Measurements from ENCODE around the gene PTPRG. TPM values are rescaled to one million over a fixed set of nuclear protein-coding genes. Genes with fewer than 3 reads are reported as not detected.
A peak's percentile ranks its signal among the peaks of the same experiment; 100 is the strongest.

Gene PTPRG
- total RNA-seq, 1 experiment from 2014 or later: 69.3 TPM

DNA sequence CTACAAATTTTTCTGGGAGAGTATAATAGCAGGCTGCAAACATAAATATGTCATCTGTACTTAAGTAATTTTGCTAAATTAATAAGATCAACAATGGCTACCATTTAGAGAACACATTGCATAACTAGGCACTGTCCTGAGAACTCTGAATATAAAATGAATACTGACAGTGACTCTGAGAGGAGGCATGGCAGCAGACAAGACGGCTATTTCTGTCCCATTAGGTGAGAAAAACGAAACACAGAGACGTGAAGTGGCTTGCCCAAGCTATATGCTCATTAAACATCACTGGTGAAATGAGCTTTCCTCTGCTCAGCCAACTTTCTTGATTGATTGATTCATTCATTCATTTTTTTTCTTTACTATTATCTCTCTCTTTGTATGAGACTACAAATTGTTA, 384.3 kb downstream of the PTPRG start:
- Histone ChIP-seq H3K14ac (ENCODE audit: insufficient read depth, low read length) (no peak overlapping the region), H2BK5ac (ENCODE audit: insufficient read length, low read length) (no peak overlapping the region), H4K8ac (replicated peaks; ENCODE audit: insufficient read length, low read depth, low read length) (no peak overlapping the region), H3K23ac (ENCODE audit: insufficient read length, low read depth, low read length) (no peak overlapping the region), H3K79me2 (ENCODE audit: insufficient read depth, low read length) (peaks cover 4% of the 10 kb centered on the region; the same call in 1 of the 2 replicates), H3K4ac (ENCODE audit: low read depth, low read length) (no peak overlapping the region), H4K5ac (ENCODE audit: insufficient read length, low read depth, low read length) (no peak overlapping the region), H3K56ac (ENCODE audit: insufficient read length, low read depth, low read length) (no peak overlapping the region), H2AK5ac (ENCODE audit: insufficient read length, low read length) (no peak overlapping the region), H3K9ac (ENCODE audit: extremely low read depth, insufficient read length, low read length) (no peak overlapping the region), H4K91ac (ENCODE audit: insufficient read length, low read depth, low read length) (no peak overlapping the region), H3K4me1 (ENCODE audit: insufficient read depth, low read length) (peaks cover 26% of the 10 kb centered on the region; the same call in 1 of the 2 replicates), H2AFZ (ENCODE audit: low read length) (no peak overlapping the region), H3K23me2 (ENCODE audit: insufficient read length, low read depth, low read length, poor library complexity, severe bottlenecking) (no peaks in the 10 kb centered on the region), H3K9me3 (ENCODE audit: control insufficient read depth, low read depth, low read length) (no peaks in the 10 kb centered on the region), H4K20me1 (ENCODE audit: control insufficient read depth, insufficient read depth, insufficient read length) (no peaks in the 10 kb centered on the region), H2BK120ac (ENCODE audit: low read depth, low read length, poor library complexity, severe bottlenecking) (no peak overlapping the region), H3T11ph (ENCODE audit: low read length) (no peak overlapping the region), H2BK20ac (ENCODE audit: low read depth, low read length, poor library complexity, severe bottlenecking) (no peak overlapping the region), H3K4me2 (ENCODE audit: insufficient read depth, insufficient read length, low read length) (no peak overlapping the region), H3K27ac (ENCODE audit: insufficient read length, low read depth, low read length) (no peak overlapping the region), H2BK12ac (ENCODE audit: insufficient read length, low read depth, low read length) (no peak overlapping the region), H3K79me1 (ENCODE audit: insufficient read depth, low read depth, low read length, poor library complexity, severe bottlenecking) (no peaks in the 10 kb centered on the region), H3K27me3 (ENCODE audit: insufficient read depth, low read length) (no peaks in the 10 kb centered on the region), H2BK15ac (ENCODE audit: low read depth, low read length) (no peak overlapping the region), H3K18ac (ENCODE audit: insufficient read length, low read depth, low read length) (no peak overlapping the region)
- WGBS (ENCODE audit: extremely low coverage, insufficient read length, low lambda C conversion rate): no CpG with 5 or more reads among the region's 3 CpGs
- TF ChIP-seq, protein P1, sequence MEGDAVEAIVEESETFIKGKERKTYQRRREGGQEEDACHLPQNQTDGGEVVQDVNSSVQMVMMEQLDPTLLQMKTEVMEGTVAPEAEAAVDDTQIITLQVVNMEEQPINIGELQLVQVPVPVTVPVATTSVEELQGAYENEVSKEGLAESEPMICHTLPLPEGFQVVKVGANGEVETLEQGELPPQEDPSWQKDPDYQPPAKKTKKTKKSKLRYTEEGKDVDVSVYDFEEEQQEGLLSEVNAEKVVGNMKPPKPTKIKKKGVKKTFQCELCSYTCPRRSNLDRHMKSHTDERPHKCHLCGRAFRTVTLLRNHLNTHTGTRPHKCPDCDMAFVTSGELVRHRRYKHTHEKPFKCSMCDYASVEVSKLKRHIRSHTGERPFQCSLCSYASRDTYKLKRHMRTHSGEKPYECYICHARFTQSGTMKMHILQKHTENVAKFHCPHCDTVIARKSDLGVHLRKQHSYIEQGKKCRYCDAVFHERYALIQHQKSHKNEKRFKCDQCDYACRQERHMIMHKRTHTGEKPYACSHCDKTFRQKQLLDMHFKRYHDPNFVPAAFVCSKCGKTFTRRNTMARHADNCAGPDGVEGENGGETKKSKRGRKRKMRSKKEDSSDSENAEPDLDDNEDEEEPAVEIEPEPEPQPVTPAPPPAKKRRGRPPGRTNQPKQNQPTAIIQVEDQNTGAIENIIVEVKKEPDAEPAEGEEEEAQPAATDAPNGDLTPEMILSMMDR (conservative IDR thresholded peaks at IDR 0.05): no peak
- Mint-ChIP-seq H3K4me3 (peak overlapping the region in 1 of 2 experiments; percentile 23; a peak in 1 of 5 replicates), H3K27ac (peak overlapping the region in 1 of 3 experiments; percentile 96; a peak in 4 of 7 replicates), H3K27me3 (ENCODE audit: low read depth) (no peaks in the 10 kb centered on the region), H3K4me1 (peaks cover 72 to 74% of the 10 kb centered on the region in 2 experiments), H3K9me3 (no peaks in the 10 kb centered on the region; a peak in 1 of 5 replicates), H3K36me3 (ENCODE audit: insufficient read depth in 1 of 3, low read depth in 3 of 3) (peaks cover 0 to 7% (median 3%) of the 10 kb centered on the region in 3 experiments; a peak in 4 of 7 replicates)
- no peak for DNase-seq
